Activated CD4-positive, CD25-positive, alpha-beta regulatory T cell treated with anti-CD3 and anti-CD28 coated beads, Interleukin-2, amount 50 U/mL, for 16 hours (primary cell): ENCODE measurements around the gene FOXP4.

Source experiments
- DNase-seq: peaks from one replicate; pipeline ENCODE4 v3.0.0-alpha.2; 2020; ENCODE audit warnings: low read depth, low spot score

FOXP4 gene

GRCh38 chr6:41625442-41625841, 79.3 kb downstream of the FOXP4 start:
- no peak for DNase-seq

- DNase-seq: no peak
Measured at GRCh38 chr6:41626022-41626421, 79.8 kb downstream of the FOXP4 start.

GRCh38 chr6:41626917-41627316, 80.7 kb downstream of the FOXP4 start:
- no peak for DNase-seq

- DNase-seq: no peak
Measured at GRCh38 chr6:41629128-41629527, 82.9 kb downstream of the FOXP4 start.

- DNase-seq: no peak
Measured at GRCh38 chr6:41630069-41630468, 83.9 kb downstream of the FOXP4 start.

GRCh38 chr6:41630946-41631345, 84.8 kb downstream of the FOXP4 start:
- DNase-seq: no peak

GRCh38 chr6:41633056-41633634, 87.0 kb downstream of the FOXP4 start:
- DNase-seq: no peak

- no peak for DNase-seq
Measured at GRCh38 chr6:41634657-41635056, 88.5 kb downstream of the FOXP4 start.

GRCh38 chr6:41635365-41635764, 89.2 kb downstream of the FOXP4 start:
- DNase-seq: no peak

- DNase-seq: no peak
Measured at GRCh38 chr6:41636833-41637193, 90.6 kb downstream of the FOXP4 start.

GRCh38 chr6:41637194-41638001, 91.2 kb downstream of the FOXP4 start:
- no peak for DNase-seq

- no peak for DNase-seq
Measured at GRCh38 chr6:41638002-41638934, 92.1 kb downstream of the FOXP4 start, which contains the start of gene MDFI. Gene MDFI (plus strand): TSS chr6:41638468. CDS start chr6:41638750, 282 bp downstream.

- no peak for DNase-seq
Measured at GRCh38 chr6:41638935-41639808, 93.0 kb downstream of the FOXP4 start.

GRCh38 chr6:41639809-41640371, 93.7 kb downstream of the FOXP4 start:
- no peak for DNase-seq

- no peak for DNase-seq
Measured at GRCh38 chr6:41640426-41640825, 94.2 kb downstream of the FOXP4 start.

GRCh38 chr6:41641352-41641925, 95.3 kb downstream of the FOXP4 start:
- DNase-seq: no peak

GRCh38 chr6:41642090-41642959, 96.1 kb downstream of the FOXP4 start:
- no peak for DNase-seq

GRCh38 chr6:41642960-41643898, 97.0 kb downstream of the FOXP4 start:
- DNase-seq: no peak
